WTC11 (cell line): ENCODE data around the gene SF3B4. TPM values are rescaled to one million over a fixed set of nuclear protein-coding genes. Genes with fewer than 3 reads are reported as not detected.

Experiments used
- ATAC-seq: fragments of 200-7000 bp; cut with Tn5 transposase; 2 replicates; pipeline ENCODE4 v1.10.0; 2021; ENCODE audit warnings: mild to moderate bottlenecking, moderate library complexity
- CTCF ChIA-PET: fragments of 300-600 bp; sonication (Branson Sonifier 250); formaldehyde crosslinking; loops from one replicate; lab custom pipeline; 2021; ENCODE audit warnings: antibody characterized with exemption; lab: Charles Lee
- POLR2A ChIA-PET: fragments of 350-600 bp; sonication (Branson Sonifier 250); formaldehyde crosslinking; loops from one replicate; lab custom pipeline; 2021; ENCODE audit warnings: antibody characterized with exemption; lab: Charles Lee
- DNase-seq: peaks from one replicate; pipeline ENCODE4 v3.0.0; 2021; ENCODE audit warnings: low spot score
- H3K27ac Mint-ChIP-seq: 2 replicates; pipeline ENCODE4 v1.8.0; 2021; ENCODE audit warnings: mixed read lengths
- H3K27me3 Mint-ChIP-seq: 2 replicates; pipeline ENCODE4 v1.8.0; 2021; ENCODE audit warnings: low read depth, mild to moderate bottlenecking, moderate library complexity, mixed read lengths
- H3K36me3 Mint-ChIP-seq: 2 replicates; pipeline ENCODE4 v1.8.0; 2021; ENCODE audit warnings: mixed read lengths
- H3K4me1 Mint-ChIP-seq: 2 replicates; pipeline ENCODE4 v1.8.0; 2022; ENCODE audit warnings: mixed read lengths
- H3K4me3 Mint-ChIP-seq: 2 replicates; pipeline ENCODE4 v1.8.0; 2021; ENCODE audit warnings: mild to moderate bottlenecking, moderate library complexity, mixed read lengths
- H3K9me3 Mint-ChIP-seq: 2 replicates; pipeline ENCODE4 v1.8.0; 2021; ENCODE audit warnings: mixed read lengths
- CREM ChIP-seq: sonication (generic); formaldehyde crosslinking; IDR thresholded peaks from 2 replicates; pipeline ENCODE4 v1.8.1; 2022; ENCODE audit warnings: mild to moderate bottlenecking, missing genetic modification reagents, moderate library complexity
- E2F1 ChIP-seq: sonication (generic); formaldehyde crosslinking; IDR thresholded peaks from 2 replicates; pipeline ENCODE4 v1.8.0; 2022; ENCODE audit warnings: mild to moderate bottlenecking, missing genetic modification reagents
- EMX1 ChIP-seq: fragments of 250-450 bp; sonication (Bioruptor Pico); IDR thresholded peaks from 2 replicates; pipeline ENCODE4 v1.8.0; 2021; ENCODE audit warnings: mild to moderate bottlenecking
- ESRRA ChIP-seq: sonication (generic); formaldehyde crosslinking; IDR thresholded peaks from 2 replicates; pipeline ENCODE4 v1.8.1; 2022; ENCODE audit warnings: mild to moderate bottlenecking, missing genetic modification reagents, borderline replicate concordance
- HMGXB4 ChIP-seq: sonication (generic); formaldehyde crosslinking; IDR thresholded peaks from 2 replicates; pipeline ENCODE4 v1.8.1; 2023; ENCODE audit warnings: mild to moderate bottlenecking, moderate library complexity, missing genetic modification reagents
- IRF1 ChIP-seq: sonication (generic); formaldehyde crosslinking; IDR thresholded peaks from 2 replicates; pipeline ENCODE4 v1.8.0; 2023; ENCODE audit warnings: missing genetic modification reagents
- NFE2L1 ChIP-seq: sonication (generic); formaldehyde crosslinking; IDR thresholded peaks from 2 replicates; pipeline ENCODE4 v1.8.1; 2023; ENCODE audit warnings: missing genetic modification reagents
- RELA ChIP-seq: sonication (generic); formaldehyde crosslinking; IDR thresholded peaks from 2 replicates; pipeline ENCODE4 v1.8.1; 2022; ENCODE audit warnings: missing genetic modification reagents, mild to moderate bottlenecking, borderline replicate concordance
- SMAD3 ChIP-seq: sonication (generic); formaldehyde crosslinking; IDR thresholded peaks from 2 replicates; pipeline ENCODE4 v1.8.0; 2022; ENCODE audit warnings: missing genetic modification reagents, mild to moderate bottlenecking, borderline replicate concordance
- TEAD1 ChIP-seq: sonication (generic); formaldehyde crosslinking; IDR thresholded peaks from 2 replicates; pipeline ENCODE4 v1.8.0; 2022; ENCODE audit warnings: mild to moderate bottlenecking, missing genetic modification reagents
- ZBTB21 ChIP-seq: sonication (generic); formaldehyde crosslinking; IDR thresholded peaks from 2 replicates; pipeline ENCODE4 v1.8.1; 2023; ENCODE audit warnings: mild to moderate bottlenecking, missing genetic modification reagents, borderline replicate concordance
- ZNF281 ChIP-seq: sonication (generic); formaldehyde crosslinking; IDR thresholded peaks from 2 replicates; pipeline ENCODE4 v1.8.0; 2023; ENCODE audit warnings: mild to moderate bottlenecking, missing genetic modification reagents
- ZNF317 ChIP-seq: sonication (generic); formaldehyde crosslinking; IDR thresholded peaks from 2 replicates; pipeline ENCODE4 v1.8.1; 2023; ENCODE audit warnings: low read depth, mild to moderate bottlenecking, moderate library complexity, missing genetic modification reagents, borderline replicate concordance
- ZNF423 ChIP-seq: fragments of 250-450 bp; sonication (Bioruptor Pico); IDR thresholded peaks from 2 replicates; pipeline ENCODE4 v2.1.2; 2022; ENCODE audit warnings: mild to moderate bottlenecking, moderate library complexity
- ZNF671 ChIP-seq: fragments of 250-450 bp; sonication (Bioruptor Pico); IDR thresholded peaks from 2 replicates; pipeline ENCODE4 v1.8.0; 2021; ENCODE audit warnings: mild to moderate bottlenecking
- total RNA-seq: library from RNA; stranded (reverse); gene quantifications from 3 replicates; pipeline ENCODE4 v1.2.3, GENCODE V29; 2021
- TF ChIP-seq, protein P1 (sequence below): sonication (generic); formaldehyde crosslinking; conservative IDR thresholded peaks from 2 replicates; pipeline ENCODE4 v1.8.1; 2022; ENCODE audit warnings: mild to moderate bottlenecking, missing genetic modification reagents
- TF ChIP-seq, protein P2 (sequence below): sonication (generic); formaldehyde crosslinking; IDR thresholded peaks from 2 replicates; pipeline ENCODE4 v1.8.0; 2022; ENCODE audit warnings: mild to moderate bottlenecking, missing genetic modification reagents
- TF ChIP-seq, protein P3 (sequence below): fragments of 250-450 bp; sonication (Bioruptor Pico); IDR thresholded peaks from 2 replicates; pipeline ENCODE4 v1.9.0; 2021; ENCODE audit warnings: mild to moderate bottlenecking, borderline replicate concordance
- TF ChIP-seq, protein P4 (sequence below): sonication (generic); formaldehyde crosslinking; IDR thresholded peaks from 2 replicates; pipeline ENCODE4 v1.8.0; 2022; ENCODE audit warnings: mild to moderate bottlenecking, missing genetic modification reagents

SF3B4 gene
- total RNA-seq, 1 experiment from 2014 or later = 90.1 TPM

DNA sequence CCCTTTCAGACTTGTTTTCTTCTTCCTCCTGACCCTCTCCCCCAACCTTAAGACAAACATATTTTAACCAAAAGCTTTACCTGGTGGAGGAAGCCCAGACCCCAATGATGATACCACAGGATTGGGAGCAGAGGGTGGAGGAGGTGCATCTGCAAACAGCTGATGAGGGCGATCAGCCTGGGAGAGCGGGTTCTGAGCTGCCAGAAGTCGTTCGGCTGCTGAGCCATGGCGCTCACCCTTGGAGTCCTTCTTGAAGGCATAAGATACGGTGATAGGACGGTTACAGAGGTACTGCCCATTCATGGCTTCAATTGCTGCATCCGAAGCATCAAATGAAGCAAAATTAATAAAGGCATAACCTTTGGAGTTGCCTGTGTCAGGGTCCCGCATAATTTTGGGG lies 1.3 kb downstream of the SF3B4 start:
- peak overlapping the region; percentile 71; the same call in 1 of the 2 replicates for H3K27ac Mint-ChIP-seq
- POLR2A ChIA-PET = no interaction called here
- no peak for ATAC-seq
- no peaks in the 10 kb centered on the region for H3K27me3 Mint-ChIP-seq
- H3K4me1 Mint-ChIP-seq = peaks cover 24% of the 10 kb centered on the region
- CTCF ChIA-PET = no interaction called here
- TF ChIP-seq, protein P1, sequence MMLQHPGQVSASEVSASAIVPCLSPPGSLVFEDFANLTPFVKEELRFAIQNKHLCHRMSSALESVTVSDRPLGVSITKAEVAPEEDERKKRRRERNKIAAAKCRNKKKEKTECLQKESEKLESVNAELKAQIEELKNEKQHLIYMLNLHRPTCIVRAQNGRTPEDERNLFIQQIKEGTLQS (CRISPR knock-in tag) = no peak
- TF ChIP-seq TEAD1 (CRISPR knock-in tag) (no peak), ZNF671 (no peak), EMX1 (CRISPR knock-in tag) (no peak), RELA (no peak), HMGXB4 (no peak), ZBTB21 (CRISPR knock-in tag) (no peak), ESRRA (CRISPR knock-in tag) (no peak), ZNF317 (CRISPR knock-in tag) (no peak)
- TF ChIP-seq, protein P2, sequence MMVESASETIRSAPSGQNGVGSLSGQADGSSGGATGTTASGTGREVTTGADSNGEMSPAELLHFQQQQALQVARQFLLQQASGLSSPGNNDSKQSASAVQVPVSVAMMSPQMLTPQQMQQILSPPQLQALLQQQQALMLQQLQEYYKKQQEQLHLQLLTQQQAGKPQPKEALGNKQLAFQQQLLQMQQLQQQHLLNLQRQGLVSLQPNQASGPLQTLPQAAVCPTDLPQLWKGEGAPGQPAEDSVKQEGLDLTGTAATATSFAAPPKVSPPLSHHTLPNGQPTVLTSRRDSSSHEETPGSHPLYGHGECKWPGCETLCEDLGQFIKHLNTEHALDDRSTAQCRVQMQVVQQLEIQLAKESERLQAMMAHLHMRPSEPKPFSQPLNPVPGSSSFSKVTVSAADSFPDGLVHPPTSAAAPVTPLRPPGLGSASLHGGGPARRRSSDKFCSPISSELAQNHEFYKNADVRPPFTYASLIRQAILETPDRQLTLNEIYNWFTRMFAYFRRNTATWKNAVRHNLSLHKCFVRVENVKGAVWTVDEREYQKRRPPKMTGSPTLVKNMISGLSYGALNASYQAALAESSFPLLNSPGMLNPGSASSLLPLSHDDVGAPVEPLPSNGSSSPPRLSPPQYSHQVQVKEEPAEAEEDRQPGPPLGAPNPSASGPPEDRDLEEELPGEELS (CRISPR knock-in tag) = no peak
- peak overlapping the region; percentile 100 for H3K4me3 Mint-ChIP-seq
- H3K36me3 Mint-ChIP-seq = peaks cover 45% of the 10 kb centered on the region
- no peak for DNase-seq
- no peaks in the 10 kb centered on the region for H3K9me3 Mint-ChIP-seq

DNA sequence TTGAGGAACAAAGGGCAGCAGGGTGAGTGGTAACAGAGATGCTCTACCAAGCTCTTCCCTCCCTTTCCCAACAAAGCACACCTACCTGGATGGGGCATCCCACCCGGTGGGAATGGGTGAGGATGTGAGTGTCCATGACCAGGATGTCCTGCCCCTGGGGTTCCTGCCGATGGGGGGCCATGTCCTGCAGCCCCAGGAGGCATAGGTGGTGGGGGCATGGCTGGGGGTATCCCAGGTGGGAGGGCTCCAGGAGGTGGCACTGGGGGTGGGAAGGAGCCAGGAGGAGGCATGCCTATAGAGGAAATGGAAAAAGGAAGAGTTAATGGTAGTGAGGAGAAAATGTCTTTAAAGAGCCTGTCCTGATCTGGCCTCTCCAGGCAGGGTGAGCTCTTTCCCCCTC lies 1.9 kb downstream of the SF3B4 start:
- CTCF ChIA-PET = no interaction called here
- 0 out of 2 replicates have a peak overlapping the region, but pooled peaks have one; percentile 71 for H3K27ac Mint-ChIP-seq
- H3K9me3 Mint-ChIP-seq = no peaks in the 10 kb centered on the region
- H3K36me3 Mint-ChIP-seq = peaks cover 45% of the 10 kb centered on the region
- POLR2A ChIA-PET = no interaction called here
- H3K4me3 Mint-ChIP-seq = peak overlapping the region; percentile 100
- peaks cover 24% of the 10 kb centered on the region for H3K4me1 Mint-ChIP-seq
- H3K27me3 Mint-ChIP-seq = no peaks in the 10 kb centered on the region
- ATAC-seq (no peak), DNase-seq (no peak)
- TF ChIP-seq ZNF423 (CRISPR knock-in tag) (no peak), NFE2L1 (CRISPR knock-in tag) (no peak), ZNF317 (CRISPR knock-in tag) (no peak), ZNF281 (CRISPR knock-in tag) (no peak), IRF1 (CRISPR knock-in tag) (no peak), SMAD3 (CRISPR knock-in tag) (no peak), TEAD1 (CRISPR knock-in tag) (no peak), CREM (CRISPR knock-in tag) (no peak), E2F1 (CRISPR knock-in tag) (no peak)
- TF ChIP-seq, protein P3, sequence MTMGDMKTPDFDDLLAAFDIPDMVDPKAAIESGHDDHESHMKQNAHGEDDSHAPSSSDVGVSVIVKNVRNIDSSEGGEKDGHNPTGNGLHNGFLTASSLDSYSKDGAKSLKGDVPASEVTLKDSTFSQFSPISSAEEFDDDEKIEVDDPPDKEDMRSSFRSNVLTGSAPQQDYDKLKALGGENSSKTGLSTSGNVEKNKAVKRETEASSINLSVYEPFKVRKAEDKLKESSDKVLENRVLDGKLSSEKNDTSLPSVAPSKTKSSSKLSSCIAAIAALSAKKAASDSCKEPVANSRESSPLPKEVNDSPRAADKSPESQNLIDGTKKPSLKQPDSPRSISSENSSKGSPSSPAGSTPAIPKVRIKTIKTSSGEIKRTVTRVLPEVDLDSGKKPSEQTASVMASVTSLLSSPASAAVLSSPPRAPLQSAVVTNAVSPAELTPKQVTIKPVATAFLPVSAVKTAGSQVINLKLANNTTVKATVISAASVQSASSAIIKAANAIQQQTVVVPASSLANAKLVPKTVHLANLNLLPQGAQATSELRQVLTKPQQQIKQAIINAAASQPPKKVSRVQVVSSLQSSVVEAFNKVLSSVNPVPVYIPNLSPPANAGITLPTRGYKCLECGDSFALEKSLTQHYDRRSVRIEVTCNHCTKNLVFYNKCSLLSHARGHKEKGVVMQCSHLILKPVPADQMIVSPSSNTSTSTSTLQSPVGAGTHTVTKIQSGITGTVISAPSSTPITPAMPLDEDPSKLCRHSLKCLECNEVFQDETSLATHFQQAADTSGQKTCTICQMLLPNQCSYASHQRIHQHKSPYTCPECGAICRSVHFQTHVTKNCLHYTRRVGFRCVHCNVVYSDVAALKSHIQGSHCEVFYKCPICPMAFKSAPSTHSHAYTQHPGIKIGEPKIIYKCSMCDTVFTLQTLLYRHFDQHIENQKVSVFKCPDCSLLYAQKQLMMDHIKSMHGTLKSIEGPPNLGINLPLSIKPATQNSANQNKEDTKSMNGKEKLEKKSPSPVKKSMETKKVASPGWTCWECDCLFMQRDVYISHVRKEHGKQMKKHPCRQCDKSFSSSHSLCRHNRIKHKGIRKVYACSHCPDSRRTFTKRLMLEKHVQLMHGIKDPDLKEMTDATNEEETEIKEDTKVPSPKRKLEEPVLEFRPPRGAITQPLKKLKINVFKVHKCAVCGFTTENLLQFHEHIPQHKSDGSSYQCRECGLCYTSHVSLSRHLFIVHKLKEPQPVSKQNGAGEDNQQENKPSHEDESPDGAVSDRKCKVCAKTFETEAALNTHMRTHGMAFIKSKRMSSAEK = no peak
- TF ChIP-seq, protein P2 (CRISPR knock-in tag) = no peak
- TF ChIP-seq, protein P4, sequence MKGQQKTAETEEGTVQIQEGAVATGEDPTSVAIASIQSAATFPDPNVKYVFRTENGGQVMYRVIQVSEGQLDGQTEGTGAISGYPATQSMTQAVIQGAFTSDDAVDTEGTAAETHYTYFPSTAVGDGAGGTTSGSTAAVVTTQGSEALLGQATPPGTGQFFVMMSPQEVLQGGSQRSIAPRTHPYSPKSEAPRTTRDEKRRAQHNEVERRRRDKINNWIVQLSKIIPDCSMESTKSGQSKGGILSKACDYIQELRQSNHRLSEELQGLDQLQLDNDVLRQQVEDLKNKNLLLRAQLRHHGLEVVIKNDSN (CRISPR knock-in tag) = no peak
